GM18511 (cell line): Measurements from ENCODE around the gene CCDC33.
A peak's percentile ranks its signal among the peaks of the same experiment; 100 is the strongest.
"Not testable (repeated sequence)": the region's sequence is repeated elsewhere in the genome, so short reads cannot be mapped to it uniquely, and the experiment has no call there.

Experiments
- ATAC-seq: cut with Tn5 transposase; IDR thresholded peaks from one replicate; pipeline ENCODE4 v1.9.1; 2021; ENCODE audit warnings: mild to moderate bottlenecking, moderate library complexity; ENCODE audit not compliant: unreplicated experiment

Gene CCDC33

GRCh38 chr15:74352393-74352910 lies 116.3 kb downstream of the CCDC33 start:
- no peak for ATAC-seq

GRCh38 chr15:74353992-74354391 lies 117.9 kb downstream of the CCDC33 start:
- not testable (repeated sequence) for ATAC-seq

- ATAC-seq, result not testable (repeated sequence)
Observed at GRCh38 chr15:74356050-74356449, 119.9 kb downstream of the CCDC33 start.

DNA sequence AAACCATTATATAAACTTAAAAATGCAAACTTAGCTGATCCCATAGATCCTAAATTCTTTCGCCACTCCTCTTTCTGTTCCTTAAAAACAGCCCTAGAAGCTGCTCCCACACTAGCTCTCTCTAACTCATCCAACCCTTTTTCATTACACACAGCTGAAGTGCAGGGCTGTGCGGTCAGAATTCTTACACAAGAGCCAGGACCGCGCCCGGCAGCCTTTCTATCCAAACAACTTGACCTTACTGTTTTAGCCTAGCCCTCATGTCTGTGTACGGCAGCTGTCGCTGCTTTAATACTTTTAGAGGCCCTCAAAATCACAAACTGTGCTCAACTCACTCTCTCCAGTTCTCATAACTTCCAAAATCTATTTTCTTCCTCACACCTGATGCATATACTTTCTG lies 121.4 kb downstream of the CCDC33 start:
- not testable (repeated sequence) for ATAC-seq

- not testable (repeated sequence) for ATAC-seq
Observed at GRCh38 chr15:74359376-74359775, 123.2 kb downstream of the CCDC33 start.

- ATAC-seq, result not testable (repeated sequence)
Observed at GRCh38 chr15:74360855-74361254, 124.7 kb downstream of the CCDC33 start.

GRCh38 chr15:74362482-74362881 lies 126.4 kb downstream of the CCDC33 start:
- ATAC-seq, result no peak

DNA sequence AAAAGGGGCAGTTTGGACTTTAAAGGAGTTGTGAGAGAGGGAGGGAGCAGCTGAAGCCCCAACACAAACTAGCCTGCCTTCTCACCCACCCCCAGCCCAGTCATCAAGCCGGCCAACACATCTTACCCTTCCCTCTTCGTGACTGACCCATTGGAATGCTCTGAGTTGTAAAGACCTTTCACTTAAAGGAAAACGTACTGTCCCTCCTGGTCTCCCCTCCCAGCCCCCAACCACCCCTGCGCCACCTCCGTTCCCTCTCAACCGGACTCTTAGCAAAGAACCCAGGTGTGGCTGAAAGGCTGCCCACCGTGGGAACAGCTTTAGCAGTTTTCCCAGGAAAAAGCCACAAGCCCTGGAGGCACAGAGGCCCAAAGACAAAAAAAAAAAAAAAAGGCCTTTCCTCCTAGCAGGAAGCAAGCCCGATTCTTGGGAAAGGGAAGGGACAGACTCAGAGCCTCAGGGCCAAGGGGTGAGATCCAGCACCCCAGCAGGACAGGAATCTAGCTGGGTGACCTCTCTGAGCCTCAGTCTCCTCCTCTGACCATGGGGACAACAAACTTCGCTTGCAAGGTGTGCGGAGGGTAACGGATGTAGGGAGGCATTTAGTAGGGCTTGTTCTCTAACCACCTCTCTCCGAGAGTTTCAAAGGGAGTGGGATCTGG lies 128.9 kb downstream of the CCDC33 start:
- ATAC-seq, result no peak

- ATAC-seq, result no peak
Observed at GRCh38 chr15:74365598-74366445, 129.7 kb downstream of the CCDC33 start.

DNA sequence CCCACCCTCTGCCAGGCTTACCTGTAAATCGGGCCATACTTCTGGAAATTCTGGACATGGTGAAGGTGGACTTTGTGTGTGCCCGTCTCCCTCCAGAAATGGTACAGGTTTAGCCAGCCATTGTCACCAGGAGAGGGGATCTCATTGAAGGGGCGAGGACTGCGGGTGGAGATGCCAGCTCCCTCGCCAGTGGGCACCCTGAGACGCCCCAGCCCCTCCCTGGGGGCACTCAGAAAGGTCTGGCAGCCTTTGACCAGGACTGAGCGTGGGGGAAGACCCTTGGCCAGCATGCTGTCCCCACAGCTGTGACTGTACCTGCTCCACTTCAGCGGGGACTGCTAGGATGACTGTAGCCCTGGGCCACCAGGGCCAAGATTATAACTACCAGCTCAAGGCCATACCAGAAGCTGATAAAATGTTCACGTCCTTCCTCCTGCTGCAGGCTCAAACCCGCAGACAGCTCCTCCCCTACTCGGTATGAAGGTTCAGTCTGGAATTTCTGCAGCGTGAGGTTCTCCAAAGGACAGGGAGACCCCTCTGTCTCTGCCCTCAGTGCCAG lies 131.2 kb downstream of the CCDC33 start, which contains the start of gene CYP11A1:
Gene CYP11A1, minus strand, starts transcription at position 351 of the 559 bp plus-strand sequence. Its CDS starts 61 bp downstream, at position 290.
- ATAC-seq, result no peak

DNA sequence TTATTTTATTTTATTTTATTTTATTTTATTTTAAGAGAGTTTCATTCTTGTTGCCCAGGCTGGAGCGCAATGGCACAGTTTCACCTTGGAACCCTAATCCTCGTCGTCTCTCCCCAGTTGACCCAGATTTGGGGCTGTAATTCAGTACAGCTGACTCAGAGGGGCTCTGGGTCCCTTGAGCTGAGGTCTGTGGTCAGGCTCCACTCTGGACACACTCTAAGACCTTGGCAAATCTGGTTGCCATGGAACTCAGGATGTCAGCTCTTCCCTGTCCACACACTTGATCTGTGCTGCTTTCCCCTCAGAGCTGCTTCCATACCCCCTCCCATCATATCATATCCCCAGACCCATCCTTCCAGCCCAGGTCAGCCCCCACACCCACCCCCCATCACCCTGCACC lies 132.0 kb downstream of the CCDC33 start:
- ATAC-seq, result no peak

GRCh38 chr15:74369084-74369745 lies 133.1 kb downstream of the CCDC33 start:
- ATAC-seq, result no peak

GRCh38 chr15:74369756-74370155 lies 133.6 kb downstream of the CCDC33 start:
- no peak for ATAC-seq

GRCh38 chr15:74370471-74370870 lies 134.3 kb downstream of the CCDC33 start:
- ATAC-seq, result no peak

- no peak for ATAC-seq
Observed at GRCh38 chr15:74373056-74373650, 137.0 kb downstream of the CCDC33 start.

DNA sequence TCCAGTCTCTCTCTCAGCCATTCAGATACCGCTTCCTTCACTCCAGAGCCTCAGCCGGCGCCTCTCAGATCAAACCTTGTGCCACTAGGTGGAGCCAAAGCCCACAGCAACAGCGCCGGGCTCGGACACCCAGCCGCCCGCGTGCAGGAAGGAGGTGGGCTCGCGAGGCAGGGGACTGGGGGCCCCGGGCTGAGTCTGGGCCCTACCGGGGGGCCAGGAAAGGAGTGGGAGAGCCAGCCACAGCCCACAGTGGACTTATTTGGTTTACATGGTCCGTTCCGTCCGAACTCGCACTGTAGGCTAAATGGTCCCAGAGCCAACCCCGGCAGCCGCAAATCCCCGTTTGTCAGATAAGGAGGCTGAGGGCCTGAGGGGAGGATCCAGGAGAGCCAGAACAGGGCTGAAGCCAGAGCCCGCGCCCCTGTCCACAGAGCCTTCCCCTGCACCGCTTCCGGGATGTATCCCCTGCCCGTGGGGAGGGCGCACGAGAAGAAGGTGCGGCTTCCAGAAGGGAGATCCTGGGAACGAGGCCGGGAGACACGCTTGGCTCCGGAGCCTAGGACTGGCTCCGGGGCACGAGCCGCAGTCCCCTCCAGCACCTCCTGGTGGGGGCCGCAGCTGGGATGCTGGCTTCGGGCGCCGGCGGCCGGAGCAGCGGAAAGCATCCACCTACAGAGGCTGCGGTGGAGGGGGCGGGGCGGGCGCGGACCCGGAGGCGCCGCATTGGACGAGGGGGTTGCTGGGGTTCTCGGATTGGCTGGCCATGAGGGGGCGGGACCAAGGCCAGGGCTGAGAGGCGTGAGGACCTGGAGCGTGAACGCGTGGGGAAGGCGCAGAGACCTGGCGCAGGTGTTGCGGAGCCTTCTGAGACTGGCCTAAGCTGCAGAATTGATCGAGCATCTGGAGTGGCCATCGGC lies 137.9 kb downstream of the CCDC33 start:
- ATAC-seq, result peak; percentile 83

DNA sequence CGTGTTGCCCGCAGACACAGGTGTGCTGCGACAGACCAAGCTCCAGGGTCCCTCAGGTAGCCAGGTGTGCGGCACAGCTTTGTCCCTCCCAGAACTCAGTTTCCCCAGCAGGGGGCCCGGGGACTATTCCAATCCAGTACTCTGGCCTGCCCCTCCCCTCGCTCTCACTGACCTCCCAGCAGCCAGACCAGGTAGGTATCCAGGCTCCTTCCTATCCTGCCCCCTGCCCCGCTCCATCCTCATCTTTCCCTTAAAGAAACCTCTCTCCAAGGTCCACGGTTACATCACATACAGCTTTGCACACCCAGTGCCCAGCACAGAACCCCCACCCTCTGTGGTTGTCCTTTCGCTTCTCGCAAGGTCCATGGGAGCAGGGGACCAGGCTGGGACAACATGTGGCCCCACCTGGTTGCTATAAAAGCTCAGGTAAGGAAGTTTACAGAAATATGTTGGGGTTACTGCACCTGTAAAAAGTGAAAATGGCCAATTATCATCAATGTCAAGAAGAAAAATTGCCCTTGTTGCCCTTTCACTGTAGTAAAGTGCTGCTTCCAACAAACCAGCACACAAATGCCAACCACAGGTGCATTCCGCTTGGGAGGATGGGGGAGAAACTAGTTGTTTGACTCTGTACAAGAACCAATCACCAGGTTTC lies 138.6 kb downstream of the CCDC33 start:
- no peak for ATAC-seq

DNA sequence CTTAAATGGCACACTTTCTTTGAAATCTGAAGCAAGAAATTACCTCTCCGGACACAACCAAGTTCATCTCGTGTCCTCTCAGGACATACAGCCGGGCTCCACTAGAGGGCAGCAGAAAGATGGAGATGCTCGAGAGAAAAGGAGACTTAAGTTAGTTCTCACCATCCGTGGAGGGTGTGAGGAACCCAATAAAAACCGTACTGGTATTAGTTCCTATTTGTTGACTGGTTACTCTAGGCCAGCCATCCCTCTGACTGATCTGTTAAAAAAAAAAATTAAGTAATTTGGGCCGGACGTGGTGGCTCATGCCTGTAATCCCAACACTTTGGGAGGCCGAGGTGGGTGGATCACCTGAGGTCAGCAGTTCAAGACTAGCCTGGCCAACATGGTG lies 139.2 kb downstream of the CCDC33 start:
- ATAC-seq, result no peak

- no peak for ATAC-seq
Observed at GRCh38 chr15:74376226-74376625, 140.1 kb downstream of the CCDC33 start.
